GM12864 (cell line): ENCODE measurements around the gene ZDHHC4.

Source experiments
- DNase-seq: peaks from one replicate; pipeline ENCODE4 v3.0.0-alpha.2; 2011; ENCODE audit warnings: low read depth
- H3K4me3 ChIP-seq: 2 replicates; pipeline ENCODE4 v1.5.1; 2011; ENCODE audit warnings: mild to moderate bottlenecking, low read depth, low read length, control low read depth
- CTCF ChIP-seq: IDR thresholded peaks from 2 replicates; pipeline ENCODE4 v1.5.1; 2011; ENCODE audit warnings: low read depth, mild to moderate bottlenecking, moderate library complexity, low read length, control low read depth, inconsistent platforms; ENCODE audit errors: missing control alignments

ZDHHC4 gene

DNA sequence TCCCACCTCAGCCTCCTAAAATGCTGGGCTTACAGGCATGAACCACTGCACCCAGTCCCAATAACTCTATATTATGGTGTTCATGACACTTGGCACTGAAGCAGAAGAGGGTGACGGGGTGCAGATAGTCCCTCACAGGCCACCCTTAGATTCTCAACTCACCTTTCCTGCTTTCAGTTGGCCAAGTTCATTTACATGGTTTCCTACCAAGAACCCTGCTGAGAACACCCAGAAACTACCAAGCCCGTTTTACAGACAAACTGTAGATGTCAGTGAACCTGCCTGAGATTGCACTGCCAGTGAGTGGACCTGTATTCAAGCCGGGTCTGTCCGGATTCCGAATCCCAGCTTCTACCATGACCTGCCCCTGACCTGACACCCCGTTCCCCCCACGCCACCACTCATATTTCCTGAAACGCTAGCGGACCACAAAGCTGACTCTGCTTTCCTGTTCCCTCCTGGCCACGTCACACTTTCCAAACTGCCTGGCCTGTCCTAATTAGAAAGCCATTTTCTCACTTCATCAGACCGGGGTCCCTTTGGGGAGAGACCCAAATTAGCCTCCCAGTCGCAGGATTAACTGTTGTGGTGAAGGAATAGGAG lies 43.3 kb upstream of the ZDHHC4 start:
- no peak overlapping the region for H3K4me3 ChIP-seq
- no peak for DNase-seq
- no peak for TF ChIP-seq CTCF

- no peak for TF ChIP-seq CTCF
- DNase-seq, result no peak
- H3K4me3 ChIP-seq, result no peak overlapping the region
Measured at GRCh38 chr7:6536262-6537260, 40.7 kb upstream of the ZDHHC4 start.

DNA sequence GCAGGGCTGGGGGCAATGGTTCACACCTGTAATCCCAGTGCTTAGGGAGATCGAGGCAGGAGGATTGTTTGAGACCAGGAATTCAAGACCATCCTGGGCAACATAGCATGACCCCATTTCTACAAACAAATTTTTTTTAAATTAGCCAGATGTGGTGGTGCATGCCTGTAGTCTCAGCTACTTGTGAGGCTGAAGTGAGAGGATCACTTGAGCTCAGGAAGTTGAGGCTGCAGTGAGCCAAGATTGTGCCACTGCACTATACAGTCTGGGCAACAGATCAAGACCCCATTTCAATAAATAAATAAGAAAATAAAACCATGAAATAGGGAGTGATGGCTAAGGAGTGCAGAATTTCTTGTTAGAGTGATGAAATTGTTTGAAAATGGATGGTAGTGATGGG lies 34.9 kb upstream of the ZDHHC4 start:
- no peak for DNase-seq
- H3K4me3 ChIP-seq, result no peak overlapping the region
- no peak for TF ChIP-seq CTCF

DNA sequence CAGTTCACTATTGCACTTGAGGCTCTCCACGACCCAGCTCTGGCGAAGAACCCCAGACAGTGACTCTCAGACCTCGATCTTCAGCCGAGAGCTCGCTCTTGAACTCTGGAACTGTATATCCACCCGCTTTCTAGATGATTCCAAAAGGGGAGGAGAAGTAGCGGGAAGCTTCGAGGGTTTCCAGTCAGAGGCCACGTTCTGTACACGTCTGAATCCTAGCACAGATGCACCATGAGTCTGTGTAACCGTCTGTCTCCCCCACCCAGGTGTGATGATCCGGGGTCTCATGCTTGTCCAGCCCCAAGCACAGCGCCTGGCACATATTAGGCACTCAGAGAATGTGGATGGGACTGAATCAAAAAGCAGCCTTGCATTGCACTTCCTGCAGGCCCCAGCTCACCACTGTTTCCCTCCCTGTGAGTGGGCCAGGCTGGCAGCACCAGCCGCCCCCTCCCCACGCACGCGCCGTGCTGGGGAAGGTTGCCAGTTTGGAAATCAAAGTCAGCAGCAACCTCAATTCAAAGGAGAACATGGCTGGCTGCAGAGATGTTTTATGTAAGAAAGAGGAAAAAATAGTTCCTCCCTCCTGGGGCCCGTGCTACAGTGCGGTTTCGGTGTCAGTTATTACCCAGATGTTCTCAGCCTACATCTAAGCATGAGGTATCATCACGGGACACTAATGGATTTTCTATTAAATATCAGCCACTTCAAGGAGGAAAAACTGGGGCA lies 31.7 kb upstream of the ZDHHC4 start:
- TF ChIP-seq CTCF, result no peak
- no peak overlapping the region for H3K4me3 ChIP-seq
- DNase-seq, result no peak

DNA sequence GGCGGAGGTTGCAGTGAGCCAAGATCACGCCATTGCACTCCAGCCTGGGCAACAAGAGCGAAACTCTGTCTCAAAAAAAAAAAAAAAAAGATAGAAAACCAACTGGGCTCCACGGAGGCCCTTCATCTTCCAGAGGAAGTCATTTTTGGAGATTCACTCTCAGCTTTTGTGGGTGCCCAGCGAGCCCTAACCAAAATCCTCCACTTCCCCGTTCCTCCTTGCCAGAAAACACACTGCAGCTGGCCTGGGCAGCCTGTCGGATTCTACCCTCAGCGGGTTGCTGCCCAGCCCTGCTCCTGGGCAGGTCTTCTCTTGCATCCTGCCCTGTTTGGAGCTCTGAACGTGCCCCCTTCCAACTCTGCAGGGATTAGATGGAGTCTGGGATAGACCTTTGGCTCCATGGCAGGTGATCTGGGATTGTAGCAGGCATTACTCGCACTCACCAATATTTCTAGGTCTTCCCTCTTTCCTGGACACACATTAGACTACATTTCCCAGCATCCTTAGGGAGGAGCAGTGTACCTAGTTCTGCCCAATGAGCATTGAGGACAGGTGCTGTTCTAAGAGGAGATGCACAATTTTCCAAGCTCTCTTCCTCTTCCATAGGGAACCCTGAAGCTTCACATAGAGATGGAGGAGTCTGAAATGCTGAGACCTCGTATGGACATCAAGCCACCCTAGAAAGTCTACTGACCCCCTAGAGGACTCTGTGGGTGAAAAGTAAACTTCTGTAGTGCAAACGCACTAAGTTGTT lies 30.6 kb upstream of the ZDHHC4 start:
- DNase-seq, result no peak
- no peak overlapping the region for H3K4me3 ChIP-seq
- no peak for TF ChIP-seq CTCF

- DNase-seq, result no peak
- TF ChIP-seq CTCF, result no peak
- no peak overlapping the region for H3K4me3 ChIP-seq
Measured at GRCh38 chr7:6547400-6547799, 29.9 kb upstream of the ZDHHC4 start.
